Prostate gland (tissue), 2 donors: ENCODE measurements around the gene ATXN2. TPM values are rescaled to one million over a fixed set of nuclear protein-coding genes. Genes with fewer than 3 reads are reported as not detected.

ENCODE experiments used
- DNase-seq: peaks from one replicate; pipeline ENCODE4 v3.0.0-alpha.2; 2019; ENCODE audit warnings: low spot score
- H3K27ac ChIP-seq, 2 donors: fragments of 200-600 bp; sonication (generic); 2 replicates each; pipeline ENCODE4 v1.5.1; 2017 to 2019
- H3K27me3 ChIP-seq: fragments of 200-600 bp; sonication (generic); replicated peaks from 2 replicates; pipeline ENCODE4 v1.5.1; 2019; ENCODE audit not compliant: insufficient read depth
- H3K36me3 ChIP-seq, 2 donors: fragments of 200-600 bp; sonication (generic); 1 replicate in 1 of 2; 2 replicates in 1 of 2; pipeline versions ENCODE4 v1.5.1 to v1.8.1; 2017 to 2019
- H3K4me1 ChIP-seq: fragments of 200-600 bp; sonication (generic); replicated peaks from 2 replicates; pipeline ENCODE4 v1.5.1; 2019
- H3K4me3 ChIP-seq, 2 donors: fragments of 200-600 bp; sonication (generic); 2 replicates each; pipeline ENCODE4 v1.5.1; 2017 to 2019
- H3K9me3 ChIP-seq: fragments of 200-600 bp; sonication (generic); 2 replicates; pipeline ENCODE4 v1.5.1; 2017
- CTCF ChIP-seq, 4 experiments: fragments of 200-600 bp in 2 of 4; fragments of 450-650 bp in 2 of 4; sonication (generic) in 2 of 4; IDR thresholded peaks; 1 replicate in 3 of 4; 2 replicates in 1 of 4; pipeline ENCODE4 v1.5.1; 2016 to 2019; ENCODE audit warnings: antibody characterized with exemption in 4 of 4, mild to moderate bottlenecking in 2 of 4, moderate library complexity in 2 of 4
- POLR2A ChIP-seq: fragments of 450-650 bp; IDR thresholded peaks from one replicate; pipeline ENCODE4 v1.6.1; 2016; ENCODE audit warnings: antibody characterized with exemption, mild to moderate bottlenecking
- POLR2AphosphoS5 ChIP-seq: sonication (generic); formaldehyde crosslinking; IDR thresholded peaks from one replicate; pipeline ENCODE4 v1.6.1; 2017; ENCODE audit warnings: antibody characterized with exemption
- WGBS: methylation state at CpG from one replicate; pipeline ENCODE4 v1.1.5; 2018; 5-methylcytosine and 5-hydroxymethylcytosine counted together
- intact Hi-C: fragments of 100-400 bp; cut with DNase I; formaldehyde crosslinking; loops from one replicate; pipeline ENCODE4 v1.14.2; 2022
- total RNA-seq, 2 donors: library from RNA; depleted of rRNA; stranded (reverse); fragments of >200 nt; gene quantifications; one replicate each; pipeline ENCODE4 v1.1.0, GENCODE V29; 2016

Gene ATXN2
- total RNA-seq, 2 donors from 2014 or later = 29.5 to 95.5 TPM

- intact Hi-C loops = no loop called here
- no peaks in the 10 kb centered on the region for H3K36me3 ChIP-seq
Observed at GRCh38 chr12:111441107-111441928, 157.8 kb downstream of the ATXN2 start.

GRCh38 chr12:111440631-111441030 lies 158.5 kb downstream of the ATXN2 start:
- H3K36me3 ChIP-seq = no peaks in the 10 kb centered on the region
- TF ChIP-seq CTCF (IDR thresholded peaks at IDR 0.05) = no peak
- no peak for TF ChIP-seq POLR2AphosphoS5
- no peak for TF ChIP-seq POLR2A
- no peaks in the 10 kb centered on the region for H3K27me3 ChIP-seq
- H3K4me1 ChIP-seq = no peaks in the 10 kb centered on the region
- DNase-seq = no peak
- 90% methylated on average over 3 of the region's 3 CpGs for WGBS
- no peak overlapping the region for H3K27ac ChIP-seq
- intact Hi-C loops = no loop called here
- no peaks in the 10 kb centered on the region for H3K9me3 ChIP-seq
- no peak overlapping the region for H3K4me3 ChIP-seq

More at GRCh38 chr12:111441107-111441928, 157.8 kb downstream of the ATXN2 start:
- TF ChIP-seq POLR2AphosphoS5 (no peak), CTCF (IDR thresholded peaks at IDR 0.05) (no peak), POLR2A (no peak)
- Histone ChIP-seq H3K4me1 (peaks cover 4% of the 10 kb centered on the region), H3K4me3 (no peak overlapping the region), H3K27ac (peak overlapping the region in 1 of 2 donors; percentile 26), H3K27me3 (no peaks in the 10 kb centered on the region), H3K9me3 (no peaks in the 10 kb centered on the region)
- DNase-seq = no peak
- WGBS = 89% methylated on average over 7 of the region's 7 CpGs

- no peaks in the 10 kb centered on the region for H3K36me3 ChIP-seq
- H3K9me3 ChIP-seq = no peaks in the 10 kb centered on the region
- no peak overlapping the region for H3K4me3 ChIP-seq
- no peaks in the 10 kb centered on the region for H3K4me1 ChIP-seq
- intact Hi-C loops = no loop called here
- no peaks in the 10 kb centered on the region for H3K27me3 ChIP-seq
- no peak for DNase-seq
- WGBS = 87% methylated on average over 8 of the region's 8 CpGs
- H3K27ac ChIP-seq = no peak overlapping the region
- TF ChIP-seq POLR2AphosphoS5 (no peak), CTCF (IDR thresholded peaks at IDR 0.05) (no peak), POLR2A (no peak)
Observed at GRCh38 chr12:111440152-111440551, 159.0 kb downstream of the ATXN2 start.

DNA sequence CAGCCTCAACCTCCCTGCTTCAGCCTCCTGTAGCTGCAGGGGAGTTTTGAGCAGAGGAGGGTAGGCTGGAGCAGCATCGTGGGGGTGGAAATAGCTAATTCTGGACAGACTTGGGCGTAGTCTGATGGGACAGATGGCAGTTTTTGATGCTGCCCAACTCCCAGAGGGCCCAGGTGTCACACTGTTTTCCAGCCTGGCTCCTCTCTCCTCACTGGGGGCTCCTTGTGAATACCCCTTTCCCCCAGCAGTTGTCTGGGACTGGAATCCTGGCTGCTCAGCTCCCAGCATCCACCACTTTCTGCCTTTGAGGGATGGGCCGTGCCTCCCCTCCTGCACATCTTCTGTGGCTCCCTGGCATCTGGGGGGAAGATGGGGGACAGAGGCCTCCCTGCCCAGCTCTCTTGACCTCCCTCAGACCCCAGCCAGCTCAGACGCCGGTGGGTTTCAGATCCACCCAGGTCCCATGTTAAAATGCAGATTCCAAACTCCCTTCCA lies 159.4 kb downstream of the ATXN2 start:
- Histone ChIP-seq H3K4me1 (peaks cover 3% of the 10 kb centered on the region), H3K27me3 (no peaks in the 10 kb centered on the region)
- intact Hi-C loops = no loop called here

More for the DNA sequence above, 159.4 kb downstream of the ATXN2 start:
- DNase-seq = no peak
- H3K27ac ChIP-seq = no peak overlapping the region
- H3K36me3 ChIP-seq = no peaks in the 10 kb centered on the region
- 88% methylated on average over 5 of the region's 5 CpGs for WGBS
- H3K9me3 ChIP-seq = no peaks in the 10 kb centered on the region
- TF ChIP-seq POLR2A (no peak), CTCF (IDR thresholded peaks at IDR 0.05) (no peak), POLR2AphosphoS5 (no peak)
- H3K4me3 ChIP-seq = no peak overlapping the region
